Nephron (organoid): ENCODE data around the gene TUSC2.

Source experiments
- H3K27ac Mint-ChIP-seq, 3 experiments: 2 replicates each; pipeline ENCODE4 v1.8.0; 2020; ENCODE audit warnings: mixed read lengths in 3 of 3, mild to moderate bottlenecking in 2 of 3, moderate library complexity in 1 of 3
- H3K27me3 Mint-ChIP-seq: 2 replicates; pipeline ENCODE4 v1.8.0; 2021; ENCODE audit warnings: low read depth, mild to moderate bottlenecking, moderate library complexity, mixed read lengths
- H3K36me3 Mint-ChIP-seq: 2 replicates; pipeline ENCODE4 v1.8.0; 2020; ENCODE audit warnings: low read depth, mixed read lengths
- H3K4me1 Mint-ChIP-seq: 2 replicates; pipeline ENCODE4 v1.8.0; 2020; ENCODE audit warnings: mixed read lengths
- H3K4me3 Mint-ChIP-seq, 3 experiments: 2 replicates each; pipeline ENCODE4 v1.8.0; 2020; ENCODE audit warnings: mild to moderate bottlenecking in 3 of 3, mixed read lengths in 3 of 3, moderate library complexity in 2 of 3
- H3K9me3 Mint-ChIP-seq: 2 replicates; pipeline ENCODE4 v1.8.0; 2020; ENCODE audit warnings: mixed read lengths
- CTCF ChIP-seq, 3 experiments: fragments of 200-600 bp; sonication (generic); IDR thresholded peaks; one replicate each; pipeline ENCODE4 v1.5.0; 2021; ENCODE audit warnings: antibody characterized with exemption in 3 of 3; ENCODE audit not compliant: unreplicated experiment in 3 of 3

TUSC2 gene

DNA sequence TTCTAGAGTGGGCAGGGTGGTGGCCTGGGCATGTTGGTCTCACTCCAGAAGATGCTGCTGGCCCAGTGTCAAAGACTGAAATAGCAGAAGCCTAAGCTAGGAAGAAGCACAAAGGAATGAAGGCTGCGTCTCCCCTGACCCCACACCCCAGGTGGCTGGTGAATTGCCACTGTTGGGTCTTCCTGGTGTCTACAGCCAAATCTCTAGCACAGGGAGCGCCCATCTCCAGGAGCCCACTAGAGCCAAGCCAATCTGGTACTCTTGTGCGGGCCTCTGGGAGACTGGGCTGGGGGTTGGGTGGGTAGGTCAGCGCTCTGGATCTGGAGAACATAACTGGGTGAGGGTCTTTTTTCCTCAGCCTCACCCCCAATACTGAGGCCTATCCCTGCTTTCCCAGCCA is 894 bp downstream of the TUSC2 start:
- no peak for TF ChIP-seq CTCF (IDR thresholded peaks at IDR 0.05; ENCODE audit: unreplicated experiment in 3 of 3)

GRCh38 chr3:50326182-50326541 is 1.9 kb downstream of the TUSC2 start:
- H3K27me3 Mint-ChIP-seq: no peaks in the 10 kb centered on the region
- no peaks in the 10 kb centered on the region for H3K9me3 Mint-ChIP-seq
- no peak for TF ChIP-seq CTCF (IDR thresholded peaks at IDR 0.05; ENCODE audit: unreplicated experiment in 3 of 3)
- peaks cover 22% of the 10 kb centered on the region for H3K4me1 Mint-ChIP-seq
- H3K4me3 Mint-ChIP-seq: peak overlapping the region; percentile 51 to 99 (median 70)
- H3K36me3 Mint-ChIP-seq: peaks cover 14% of the 10 kb centered on the region
- peak overlapping the region in 1 of 3 experiments; percentile 41 for H3K27ac Mint-ChIP-seq

More for the DNA sequence above, 894 bp downstream of the TUSC2 start:
- peak overlapping the region; percentile 89 to 99 (median 96) for H3K4me3 Mint-ChIP-seq
- H3K4me1 Mint-ChIP-seq: peaks cover 22% of the 10 kb centered on the region
- H3K9me3 Mint-ChIP-seq: no peaks in the 10 kb centered on the region
- H3K27me3 Mint-ChIP-seq: no peaks in the 10 kb centered on the region
- no peak overlapping the region for H3K27ac Mint-ChIP-seq
- peaks cover 15% of the 10 kb centered on the region for H3K36me3 Mint-ChIP-seq

DNA sequence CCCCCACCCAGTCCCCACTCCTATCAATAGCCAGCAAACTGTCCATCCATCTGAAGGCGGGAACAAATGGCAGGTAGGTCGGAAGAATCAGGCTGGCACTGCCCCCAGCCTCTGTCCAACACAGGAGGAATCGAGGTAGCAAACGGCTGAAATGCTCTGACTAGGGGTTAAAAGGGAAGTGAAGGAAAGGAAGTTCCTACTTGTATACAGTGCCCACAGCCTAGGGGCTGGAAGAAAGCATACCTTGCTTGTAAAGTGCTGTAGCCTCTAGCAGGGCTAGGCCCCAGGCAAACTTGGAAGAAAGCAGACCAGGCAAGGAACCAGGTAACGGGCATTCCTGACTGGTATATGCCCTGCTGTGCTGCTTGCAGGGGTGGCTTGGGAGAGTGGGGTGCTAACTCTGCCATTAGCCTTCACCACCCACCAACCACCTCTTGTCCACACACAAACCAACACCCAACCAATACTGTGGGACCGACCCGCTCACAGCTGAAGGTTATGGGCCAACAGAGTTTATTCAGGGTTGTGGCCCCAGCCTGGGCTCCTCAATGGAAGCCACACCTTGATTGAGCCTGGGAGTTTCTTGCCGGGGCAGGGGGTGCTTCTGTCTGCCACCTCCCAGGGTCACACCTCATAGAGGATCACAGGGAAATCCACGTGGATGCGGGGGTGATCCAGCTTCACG is 2.4 kb downstream of the TUSC2 start:
- Mint-ChIP-seq H3K36me3 (peaks cover 9% of the 10 kb centered on the region), H3K4me1 (peaks cover 23% of the 10 kb centered on the region), H3K27ac (no peak overlapping the region), H3K4me3 (peak overlapping the region; percentile 51 to 99 (median 84)), H3K27me3 (no peaks in the 10 kb centered on the region), H3K9me3 (no peaks in the 10 kb centered on the region)
- no peak for TF ChIP-seq CTCF (IDR thresholded peaks at IDR 0.05; ENCODE audit: unreplicated experiment in 3 of 3)

DNA sequence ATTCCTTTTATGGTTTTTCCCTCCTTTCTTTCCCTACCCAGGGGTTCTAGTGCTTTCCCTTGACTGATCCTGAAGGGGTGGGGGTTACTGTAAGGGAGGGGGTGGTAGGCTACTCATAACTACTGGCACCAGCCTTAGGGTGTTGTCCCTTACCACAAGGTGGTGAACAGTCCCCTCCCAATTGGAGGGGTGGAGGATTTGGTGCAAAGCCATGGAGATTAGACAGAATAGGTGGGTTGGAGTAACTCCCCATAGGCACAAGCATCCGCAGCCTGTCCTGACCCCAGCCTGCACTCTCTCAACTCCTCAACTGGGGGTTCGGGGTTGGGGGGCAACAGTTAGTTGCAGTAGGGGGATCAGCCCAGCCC is 2.9 kb downstream of the TUSC2 start:
- no peaks in the 10 kb centered on the region for H3K9me3 Mint-ChIP-seq
- H3K4me1 Mint-ChIP-seq: peaks cover 28% of the 10 kb centered on the region
- no peaks in the 10 kb centered on the region for H3K27me3 Mint-ChIP-seq
- TF ChIP-seq CTCF (IDR thresholded peaks at IDR 0.05; ENCODE audit: unreplicated experiment in 3 of 3): no peak
- H3K4me3 Mint-ChIP-seq: peak overlapping the region; percentile 68 to 84 (median 80)
- peaks cover 6% of the 10 kb centered on the region for H3K36me3 Mint-ChIP-seq
- H3K27ac Mint-ChIP-seq: peak overlapping the region in 2 of 3 experiments; percentile 87 to 99

- H3K27ac Mint-ChIP-seq: peak overlapping the region; percentile 86 to 99 (median 87)
- peak; percentile 82 to 85 (median 84) for TF ChIP-seq CTCF (IDR thresholded peaks at IDR 0.05; ENCODE audit: unreplicated experiment in 3 of 3)
- H3K4me3 Mint-ChIP-seq: peak overlapping the region; percentile 68 to 84 (median 80)
- no peaks in the 10 kb centered on the region for H3K27me3 Mint-ChIP-seq
- no peaks in the 10 kb centered on the region for H3K9me3 Mint-ChIP-seq
- H3K36me3 Mint-ChIP-seq: peaks cover 6% of the 10 kb centered on the region
- H3K4me1 Mint-ChIP-seq: peaks cover 34% of the 10 kb centered on the region
Measured at GRCh38 chr3:50324351-50325112, 3.5 kb downstream of the TUSC2 start.
